Middle frontal gyrus (tissue), 1 donor: Measurements from ENCODE around the gene RABAC1.

Experiments used
- DNase-seq: peaks from one replicate; pipeline ENCODE4 v3.0.0-alpha.2; 2015; ENCODE audit warnings: low spot score; ENCODE audit errors: extremely low spot score

RABAC1 gene

GRCh38 chr19:41990028-41990427 lies 30.9 kb upstream of the RABAC1 start:
- DNase-seq = no peak

DNA sequence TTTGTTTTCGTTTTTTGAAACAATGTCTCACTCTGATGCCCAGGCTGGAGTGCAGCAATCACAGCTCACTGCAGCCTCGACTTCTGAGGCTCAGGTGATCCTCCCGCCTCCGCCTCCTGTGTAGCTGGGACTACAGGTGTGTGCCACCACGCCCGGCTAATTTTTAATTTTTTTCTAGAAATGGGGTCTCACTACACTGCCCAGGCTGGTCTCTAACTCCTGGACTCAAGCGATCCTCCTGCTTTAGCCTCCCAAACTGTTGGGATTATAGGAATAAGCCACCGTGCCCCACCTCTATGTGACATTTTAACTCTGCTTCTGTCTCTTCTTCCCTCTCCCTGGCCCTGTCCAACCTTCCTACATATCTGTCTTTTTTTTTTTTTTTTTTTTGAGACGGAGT lies 29.8 kb upstream of the RABAC1 start:
- DNase-seq = no peak

GRCh38 chr19:41987141-41987860 lies 28.2 kb upstream of the RABAC1 start:
- DNase-seq = no peak

DNA sequence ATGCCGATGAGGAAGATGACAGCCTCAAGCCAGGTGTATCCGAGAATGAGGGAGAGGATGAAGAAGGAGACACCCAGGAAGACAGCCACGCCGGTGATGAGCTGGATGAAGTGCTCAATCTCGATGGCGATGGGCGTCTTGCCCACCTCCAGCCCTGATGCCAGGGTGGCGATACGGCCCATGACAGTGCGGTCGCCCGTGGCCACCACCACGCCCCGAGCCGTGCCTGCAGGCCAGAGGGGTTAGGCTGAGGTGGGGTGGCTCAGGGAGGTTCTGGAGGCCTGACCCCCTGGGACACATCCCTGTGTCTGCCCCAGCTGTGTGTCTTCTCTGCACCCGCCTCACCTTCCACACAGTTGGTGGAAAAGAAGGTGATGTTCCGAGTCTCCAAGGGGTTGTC lies 25.8 kb upstream of the RABAC1 start:
- DNase-seq = no peak

GRCh38 chr19:41981724-41982123 lies 22.6 kb upstream of the RABAC1 start:
- DNase-seq = no peak

DNA sequence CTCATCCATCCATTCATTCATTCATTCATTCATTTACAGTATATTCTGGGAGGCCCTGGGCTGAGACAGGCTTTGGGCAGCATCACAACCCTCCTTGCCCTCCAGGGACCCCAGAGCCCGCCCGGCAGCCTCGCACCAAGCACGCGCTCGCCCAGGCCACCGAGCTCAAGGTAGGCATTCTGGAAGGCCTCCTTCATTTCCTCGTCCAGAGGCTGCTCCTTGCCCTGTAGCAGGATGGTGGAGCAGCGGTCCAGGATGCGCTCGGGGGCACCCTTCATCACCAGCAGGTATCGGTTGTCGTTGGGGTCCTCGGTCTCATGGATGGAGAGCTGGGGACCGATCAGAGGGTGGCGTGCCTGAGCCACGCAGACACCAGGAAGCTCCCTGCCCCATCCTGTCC lies 19.3 kb upstream of the RABAC1 start:
- no peak for DNase-seq

- no peak for DNase-seq
These were observed 18.8 kb upstream of the RABAC1 start for GRCh38 chr19:41977916-41978315.

GRCh38 chr19:41974652-41975051 lies 15.5 kb upstream of the RABAC1 start:
- DNase-seq = no peak

- DNase-seq = no peak
These were observed 12.2 kb upstream of the RABAC1 start for GRCh38 chr19:41971363-41971762.

- DNase-seq = no peak
These were observed 10.8 kb upstream of the RABAC1 start for GRCh38 chr19:41969772-41970458.

GRCh38 chr19:41968751-41969595 lies 9.9 kb upstream of the RABAC1 start:
- no peak for DNase-seq

DNA sequence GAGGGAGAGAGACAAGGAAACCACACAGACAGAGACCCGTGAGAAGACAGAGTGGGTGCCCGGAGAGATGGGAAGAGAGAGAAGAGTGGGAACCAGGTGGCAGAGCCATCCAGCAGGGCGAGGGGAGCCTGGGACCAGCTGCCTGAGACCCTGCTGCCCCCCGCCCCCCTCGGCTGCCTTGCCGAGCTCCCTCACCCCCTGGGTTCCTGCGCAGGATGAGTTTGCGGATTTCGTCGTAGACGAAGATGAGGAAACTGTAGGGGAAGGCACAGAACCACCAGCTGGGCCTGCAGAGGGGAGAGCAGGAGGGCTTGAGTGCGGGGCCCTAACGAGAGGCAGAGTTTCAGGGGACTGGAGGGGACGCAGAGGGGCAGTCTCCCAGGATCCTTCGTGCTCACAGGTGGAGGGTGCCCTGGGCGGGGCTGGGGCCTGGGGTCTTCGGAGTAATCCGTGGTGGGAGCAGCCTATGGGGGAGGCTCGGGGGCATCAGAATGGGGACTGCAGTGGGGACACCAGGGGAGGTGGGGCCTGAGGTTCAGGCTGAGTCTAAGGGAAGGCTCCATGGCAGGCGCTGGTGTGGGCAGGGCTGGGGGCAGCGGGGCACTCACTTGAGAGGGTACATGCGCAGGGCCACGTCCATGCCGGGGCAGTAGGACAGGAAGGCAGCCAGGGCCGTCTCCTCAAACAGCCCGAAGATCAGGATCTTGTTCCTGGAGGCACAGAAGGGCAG lies 8.1 kb upstream of the RABAC1 start:
- DNase-seq = no peak

DNA sequence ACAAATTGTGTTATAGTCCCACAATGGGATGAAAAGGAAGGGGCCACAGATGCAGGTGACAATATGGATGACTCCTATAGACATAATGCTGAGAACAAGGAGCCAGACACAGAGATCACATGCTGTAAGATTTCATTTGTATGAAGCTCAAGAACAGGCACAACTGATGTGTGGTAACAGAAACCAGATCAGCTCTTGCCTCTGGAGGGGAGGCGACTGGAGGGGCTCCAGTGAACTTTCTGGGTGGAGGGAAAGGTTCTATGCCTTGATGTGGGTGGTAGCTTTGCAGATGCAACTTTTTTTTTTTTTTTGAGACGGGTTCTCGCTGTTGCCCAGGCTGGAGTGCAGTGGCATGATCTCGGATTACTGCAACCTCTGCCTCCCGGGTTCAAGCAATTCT lies 6.0 kb upstream of the RABAC1 start:
- DNase-seq = no peak

GRCh38 chr19:41960973-41961372 lies 1.9 kb upstream of the RABAC1 start:
- no peak for DNase-seq

DNA sequence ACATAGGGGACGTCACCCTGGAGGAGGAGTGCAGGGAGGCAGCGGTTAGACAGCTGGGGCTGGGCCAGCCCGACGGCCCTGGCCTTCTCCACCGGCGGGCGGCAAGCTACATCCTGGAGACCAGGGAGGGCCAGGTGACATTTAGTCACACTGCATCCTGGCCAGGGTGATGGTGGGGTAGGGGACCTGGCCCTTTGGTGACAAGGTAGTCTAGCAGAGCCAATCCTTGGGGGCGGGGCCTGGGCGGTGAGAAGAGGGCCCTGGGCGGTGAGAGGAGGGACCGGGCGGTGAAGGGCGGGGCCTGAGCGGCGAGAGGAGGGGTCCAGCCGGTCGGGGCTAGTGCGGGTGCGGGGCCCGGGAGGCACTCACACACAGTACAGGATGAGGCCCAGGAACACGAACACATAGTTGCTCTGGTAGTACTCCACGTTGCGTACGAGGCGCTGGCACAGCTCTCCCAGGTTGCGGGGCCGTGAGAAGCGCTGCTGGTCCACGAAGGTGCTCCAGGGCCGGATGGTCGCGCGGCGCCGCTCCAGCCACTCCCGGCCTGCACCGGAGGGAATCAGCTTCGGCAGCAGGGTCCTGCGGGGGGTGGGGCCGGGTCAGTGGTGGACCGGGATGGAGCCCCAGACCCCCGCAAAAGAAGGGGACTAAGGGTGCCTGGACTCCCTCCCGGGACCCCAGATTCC lies 610 bp downstream of the RABAC1 start:
- no peak for DNase-seq

DNA sequence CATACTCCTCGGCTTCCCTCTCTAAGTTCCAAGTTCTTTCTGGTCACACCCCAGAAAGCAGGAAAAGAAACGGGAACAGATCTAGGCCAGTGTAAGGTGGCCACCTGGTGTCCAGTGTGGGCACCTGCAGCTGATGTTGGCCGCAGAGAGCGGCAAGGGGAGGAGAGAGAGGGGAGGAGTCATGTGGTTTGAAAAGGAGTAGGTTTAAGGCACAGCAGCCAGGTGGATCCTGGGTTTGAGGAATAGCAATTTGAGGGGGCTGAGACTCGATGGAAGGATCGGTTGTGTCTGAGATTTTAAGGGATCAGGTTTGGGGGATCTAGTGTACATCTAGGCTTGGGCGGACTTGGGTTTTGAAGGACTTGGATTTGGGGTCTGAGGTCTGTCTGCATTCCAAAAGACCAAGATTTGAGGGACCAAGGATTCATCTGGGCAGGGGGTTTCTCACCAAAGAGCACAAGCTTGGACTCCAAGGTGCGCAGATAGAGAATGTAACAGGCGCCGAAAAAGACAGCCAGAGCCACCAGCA lies 1.2 kb downstream of the RABAC1 start:
- peak; percentile 38 for DNase-seq

DNA sequence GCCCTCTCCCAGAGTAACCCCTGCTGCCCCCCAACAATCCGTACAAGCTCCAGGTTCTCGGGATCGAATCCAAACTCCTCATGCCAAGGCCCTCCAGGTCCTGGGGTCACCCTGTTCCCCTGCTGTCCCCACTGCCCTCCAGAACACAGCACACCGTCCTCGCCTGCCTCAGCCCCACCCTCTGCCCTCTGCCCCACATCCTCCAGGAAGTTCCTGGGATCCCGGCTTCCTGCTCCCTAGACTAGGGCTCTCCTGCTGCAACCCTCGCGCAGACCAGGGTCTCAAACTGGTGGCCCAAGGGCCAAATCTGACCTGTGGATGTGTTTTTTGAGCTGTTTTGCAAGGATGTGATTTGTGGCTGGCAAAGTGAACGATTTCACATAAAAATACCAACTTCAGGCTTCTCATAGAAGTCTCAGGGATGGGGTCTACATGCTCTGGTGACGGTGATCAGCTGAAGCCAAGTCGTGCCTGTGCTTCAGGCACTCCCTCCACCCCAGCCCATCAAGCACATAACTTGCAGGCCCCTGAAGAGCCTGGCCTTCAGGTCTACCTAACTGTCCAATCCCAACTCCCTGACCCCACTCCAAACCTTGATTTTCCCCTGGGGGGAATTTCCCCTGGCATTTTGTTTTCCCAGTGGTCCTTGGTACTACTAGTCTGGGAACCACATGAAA lies 1.8 kb downstream of the RABAC1 start:
- DNase-seq = no peak

DNA sequence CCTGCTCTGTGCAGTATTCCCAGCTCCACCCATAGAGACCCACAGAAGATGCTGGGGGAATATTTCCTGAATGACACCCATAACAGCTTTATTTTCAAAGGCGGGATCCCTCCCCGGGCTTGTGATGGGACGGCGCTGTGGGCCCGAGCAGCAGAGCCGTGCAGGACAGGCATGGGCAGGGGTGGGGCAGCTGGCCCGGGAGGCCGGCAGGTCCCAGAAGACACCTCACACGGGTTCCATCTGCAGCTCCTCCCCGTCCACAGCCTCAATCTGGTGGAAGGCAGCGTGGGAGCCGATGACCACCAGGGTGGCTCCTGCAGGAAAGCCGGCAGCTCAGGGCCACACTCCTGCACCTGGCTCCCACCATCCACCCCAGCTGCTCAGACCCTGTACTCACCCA lies 2.5 kb downstream of the RABAC1 start:
- no peak for DNase-seq

DNA sequence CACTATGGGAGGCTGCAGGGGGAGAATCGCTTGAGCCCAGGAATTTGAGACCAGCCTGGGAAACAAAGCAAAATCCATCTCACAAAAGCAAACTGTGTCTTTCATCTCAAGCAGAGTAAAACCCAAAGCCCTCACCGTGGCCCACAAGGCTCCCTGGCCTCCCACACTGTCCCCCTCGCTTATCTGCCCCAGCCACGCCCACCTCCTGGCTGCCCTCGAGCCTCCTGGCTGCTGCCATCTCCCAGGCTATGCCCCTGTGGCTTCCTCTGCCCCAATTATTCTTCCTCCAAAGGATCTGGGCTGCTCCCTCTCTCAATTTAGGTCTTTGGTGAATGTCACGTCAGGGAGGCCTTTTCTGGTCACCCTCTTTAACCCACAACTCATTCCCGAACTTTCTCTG lies 3.6 kb downstream of the RABAC1 start:
- DNase-seq = no peak

DNA sequence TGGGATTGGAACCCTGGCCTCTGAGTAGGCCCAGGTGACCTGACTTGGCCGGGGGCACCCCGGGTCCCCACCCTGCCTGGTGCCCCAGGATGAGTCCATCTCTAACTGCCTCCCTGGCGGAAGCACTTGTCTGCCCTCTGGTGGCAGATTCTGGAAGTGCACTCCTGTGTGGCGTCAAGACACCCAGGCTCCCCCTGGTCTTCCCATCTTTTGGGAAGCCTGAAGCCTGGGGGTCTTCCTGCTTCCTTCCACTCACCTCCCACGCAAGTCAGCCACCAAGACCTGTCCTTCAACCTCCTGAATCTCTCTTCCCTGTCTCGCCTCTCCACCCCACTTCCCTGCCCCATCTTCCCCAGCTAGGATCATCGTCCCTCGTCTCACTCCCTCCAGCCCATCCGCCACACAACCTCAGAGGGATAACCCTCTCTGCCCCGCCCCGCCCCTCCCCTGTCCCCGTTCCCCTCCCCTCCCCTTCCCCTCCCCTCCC lies 7.4 kb downstream of the RABAC1 start:
- DNase-seq = peak; percentile 17
